ENCODE data around the gene OR51B4.

The OR51B4 gene

GRCh38 chr11:5291207-5291838 lies 10.4 kb downstream of the OR51B4 start:
- H3K9ac ChIP-seq (ENCODE audit: low read depth, low read length), result no peak overlapping the region
- no peaks in the 10 kb centered on the region for H3K9me3 ChIP-seq (replicated peaks; ENCODE audit: low read length)
- no peak overlapping the region for H3K4me3 ChIP-seq (ENCODE audit: low read length)
- no peaks in the 10 kb centered on the region for H3K36me3 ChIP-seq (ENCODE audit: insufficient read depth, low read length)
- H3K4me2 ChIP-seq (ENCODE audit: low read length), result no peak overlapping the region
- H3K4me1 ChIP-seq (ENCODE audit: control insufficient read depth, insufficient read depth, low read length), result peaks cover 11% of the 10 kb centered on the region
- H3K27me3 ChIP-seq (ENCODE audit: control insufficient read depth, insufficient read depth, low read length), result no peaks in the 10 kb centered on the region

DNA sequence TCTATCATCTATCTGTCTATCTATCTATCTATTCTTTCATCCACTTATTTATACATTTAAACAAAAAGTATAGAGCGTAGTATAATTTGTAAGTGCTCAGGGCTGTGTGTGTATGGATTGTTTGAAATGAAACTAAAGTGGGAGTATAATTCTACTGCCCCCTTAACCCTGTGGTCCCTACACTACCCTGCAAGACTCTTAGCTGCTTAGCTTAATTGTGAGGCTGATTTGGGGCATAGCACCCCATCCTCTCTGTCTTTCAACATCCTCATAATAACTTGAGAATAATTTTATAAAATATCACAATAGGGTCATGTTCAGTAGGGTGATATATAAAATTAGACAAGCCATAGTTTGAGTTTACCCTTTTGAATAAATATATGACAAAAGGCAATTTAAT lies 11.6 kb downstream of the OR51B4 start:
- Histone ChIP-seq H3K4me3 (ENCODE audit: low read length) (no peak overlapping the region), H3K36me3 (ENCODE audit: insufficient read depth, low read length) (no peaks in the 10 kb centered on the region), H3K9me3 (replicated peaks; ENCODE audit: low read length) (no peaks in the 10 kb centered on the region), H3K9ac (ENCODE audit: low read depth, low read length) (no peak overlapping the region), H3K4me2 (ENCODE audit: low read length) (no peak overlapping the region), H3K27me3 (ENCODE audit: control insufficient read depth, insufficient read depth, low read length) (no peaks in the 10 kb centered on the region), H3K4me1 (ENCODE audit: control insufficient read depth, insufficient read depth, low read length) (peaks cover 11% of the 10 kb centered on the region)

- no peak overlapping the region for H3K4me3 ChIP-seq (ENCODE audit: low read length)
- H3K4me1 ChIP-seq (ENCODE audit: control insufficient read depth, insufficient read depth, low read length), result peaks cover 11% of the 10 kb centered on the region
- no peaks in the 10 kb centered on the region for H3K27me3 ChIP-seq (ENCODE audit: control insufficient read depth, insufficient read depth, low read length)
- no peaks in the 10 kb centered on the region for H3K9me3 ChIP-seq (replicated peaks; ENCODE audit: low read length)
- H3K9ac ChIP-seq (ENCODE audit: low read depth, low read length), result no peak overlapping the region
- no peak overlapping the region for H3K4me2 ChIP-seq (ENCODE audit: low read length)
- no peaks in the 10 kb centered on the region for H3K36me3 ChIP-seq (ENCODE audit: insufficient read depth, low read length)
Measured at GRCh38 chr11:5289696-5290095, 12.1 kb downstream of the OR51B4 start.

DNA sequence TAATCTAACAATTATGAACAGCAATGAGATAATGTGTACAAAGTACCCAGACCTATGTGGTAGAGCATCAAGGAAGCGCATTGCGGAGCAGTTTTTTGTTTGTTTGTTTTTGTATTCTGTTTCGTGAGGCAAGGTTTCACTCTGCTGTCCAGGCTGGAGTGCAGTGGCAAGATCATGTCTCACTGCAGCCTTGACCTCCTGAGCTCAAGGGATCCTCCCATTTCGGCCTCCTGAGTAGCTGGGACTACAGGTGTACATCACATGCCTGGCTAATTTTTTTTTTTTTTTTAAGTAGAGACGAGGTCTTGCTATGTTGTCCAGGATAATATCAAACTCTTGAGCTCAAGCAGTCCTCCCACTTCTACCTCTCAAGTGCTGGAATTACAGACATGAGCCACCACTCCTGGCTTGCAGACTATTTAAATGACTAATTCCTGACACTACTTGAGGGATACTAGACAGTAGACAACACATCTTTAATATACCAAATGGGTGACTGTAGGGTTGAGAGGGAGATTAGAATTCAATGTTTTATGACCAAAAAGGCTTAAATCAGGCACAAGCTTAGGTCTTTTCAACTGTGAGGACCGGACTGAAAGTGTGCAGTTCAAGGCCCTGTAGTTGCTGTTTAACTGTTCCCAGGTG lies 12.7 kb downstream of the OR51B4 start:
- Histone ChIP-seq H3K4me2 (ENCODE audit: low read length) (no peak overlapping the region), H3K9me3 (replicated peaks; ENCODE audit: low read length) (no peaks in the 10 kb centered on the region), H3K4me1 (ENCODE audit: control insufficient read depth, insufficient read depth, low read length) (peaks cover 11% of the 10 kb centered on the region), H3K36me3 (ENCODE audit: insufficient read depth, low read length) (no peaks in the 10 kb centered on the region), H3K9ac (ENCODE audit: low read depth, low read length) (no peak overlapping the region), H3K27me3 (ENCODE audit: control insufficient read depth, insufficient read depth, low read length) (no peaks in the 10 kb centered on the region), H3K4me3 (ENCODE audit: low read length) (no peak overlapping the region)

GRCh38 chr11:5288108-5288905 lies 13.4 kb downstream of the OR51B4 start:
- no peaks in the 10 kb centered on the region for H3K27me3 ChIP-seq (ENCODE audit: control insufficient read depth, insufficient read depth, low read length)

GRCh38 chr11:5286901-5287300 lies 14.8 kb downstream of the OR51B4 start:
- peaks cover 11% of the 10 kb centered on the region for H3K4me1 ChIP-seq (ENCODE audit: control insufficient read depth, insufficient read depth, low read length)
- no peak overlapping the region for H3K4me2 ChIP-seq (ENCODE audit: low read length)
- no peaks in the 10 kb centered on the region for H3K27me3 ChIP-seq (ENCODE audit: control insufficient read depth, insufficient read depth, low read length)
- no peak overlapping the region for H3K4me3 ChIP-seq (ENCODE audit: low read length)
- H3K9ac ChIP-seq (ENCODE audit: low read depth, low read length), result no peak overlapping the region
- no peaks in the 10 kb centered on the region for H3K36me3 ChIP-seq (ENCODE audit: insufficient read depth, low read length)
- no peaks in the 10 kb centered on the region for H3K9me3 ChIP-seq (replicated peaks; ENCODE audit: low read length)

More at GRCh38 chr11:5288108-5288905, 13.4 kb downstream of the OR51B4 start:
- H3K36me3 ChIP-seq (ENCODE audit: insufficient read depth, low read length), result no peaks in the 10 kb centered on the region
- no peak overlapping the region for H3K4me2 ChIP-seq (ENCODE audit: low read length)
- no peaks in the 10 kb centered on the region for H3K9me3 ChIP-seq (replicated peaks; ENCODE audit: low read length)
- no peak overlapping the region for H3K4me3 ChIP-seq (ENCODE audit: low read length)
- peaks cover 11% of the 10 kb centered on the region for H3K4me1 ChIP-seq (ENCODE audit: control insufficient read depth, insufficient read depth, low read length)
- no peak overlapping the region for H3K9ac ChIP-seq (ENCODE audit: low read depth, low read length)

- H3K4me3 ChIP-seq (ENCODE audit: low read length), result no peak overlapping the region
- H3K4me1 ChIP-seq (ENCODE audit: control insufficient read depth, insufficient read depth, low read length), result peaks cover 13% of the 10 kb centered on the region
- H3K4me2 ChIP-seq (ENCODE audit: low read length), result no peak overlapping the region
- no peaks in the 10 kb centered on the region for H3K9me3 ChIP-seq (replicated peaks; ENCODE audit: low read length)
- no peaks in the 10 kb centered on the region for H3K27me3 ChIP-seq (ENCODE audit: control insufficient read depth, insufficient read depth, low read length)
- no peak overlapping the region for H3K9ac ChIP-seq (ENCODE audit: low read depth, low read length)
- no peaks in the 10 kb centered on the region for H3K36me3 ChIP-seq (ENCODE audit: insufficient read depth, low read length)
Measured at GRCh38 chr11:5286351-5286750, 15.4 kb downstream of the OR51B4 start.

- no peaks in the 10 kb centered on the region for H3K9me3 ChIP-seq (replicated peaks; ENCODE audit: low read length)
- H3K36me3 ChIP-seq (ENCODE audit: insufficient read depth, low read length), result no peaks in the 10 kb centered on the region
- H3K4me2 ChIP-seq (ENCODE audit: low read length), result no peak overlapping the region
- no peak overlapping the region for H3K9ac ChIP-seq (ENCODE audit: low read depth, low read length)
- peaks cover 18% of the 10 kb centered on the region for H3K4me1 ChIP-seq (ENCODE audit: control insufficient read depth, insufficient read depth, low read length)
- H3K27me3 ChIP-seq (ENCODE audit: control insufficient read depth, insufficient read depth, low read length), result no peaks in the 10 kb centered on the region
- H3K4me3 ChIP-seq (ENCODE audit: low read length), result no peak overlapping the region
Measured at GRCh38 chr11:5285703-5286340, 15.9 kb downstream of the OR51B4 start.

- Histone ChIP-seq H3K9ac (ENCODE audit: low read depth, low read length) (no peak overlapping the region), H3K4me1 (ENCODE audit: control insufficient read depth, insufficient read depth, low read length) (peaks cover 23% of the 10 kb centered on the region), H3K36me3 (ENCODE audit: insufficient read depth, low read length) (no peaks in the 10 kb centered on the region), H3K4me3 (ENCODE audit: low read length) (no peak overlapping the region), H3K9me3 (replicated peaks; ENCODE audit: low read length) (no peaks in the 10 kb centered on the region), H3K4me2 (ENCODE audit: low read length) (no peak overlapping the region), H3K27me3 (ENCODE audit: control insufficient read depth, insufficient read depth, low read length) (no peaks in the 10 kb centered on the region)
Measured at GRCh38 chr11:5284637-5285036, 17.1 kb downstream of the OR51B4 start.

DNA sequence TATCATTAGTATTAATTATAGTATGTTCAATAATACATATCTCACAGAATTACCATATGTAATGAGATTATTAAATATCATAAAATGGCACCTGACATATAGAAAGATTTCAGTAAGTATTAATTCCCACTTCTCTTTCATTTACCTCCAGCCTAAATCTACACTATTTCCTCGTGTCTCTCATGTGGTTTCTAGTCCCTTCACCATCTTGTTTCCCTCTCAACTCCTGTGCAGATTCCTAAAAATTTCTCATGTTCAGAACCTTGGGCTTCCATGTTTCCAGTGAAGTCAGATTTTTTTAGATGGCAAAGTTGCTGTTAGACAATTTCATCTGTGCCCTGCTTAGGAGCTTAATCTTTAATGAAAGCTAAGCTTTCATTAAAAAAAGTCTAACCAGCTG lies 17.9 kb downstream of the OR51B4 start:
- H3K4me3 ChIP-seq (ENCODE audit: low read length), result no peak overlapping the region
- H3K9ac ChIP-seq (ENCODE audit: low read depth, low read length), result no peak overlapping the region
- no peak overlapping the region for H3K4me2 ChIP-seq (ENCODE audit: low read length)
- H3K4me1 ChIP-seq (ENCODE audit: control insufficient read depth, insufficient read depth, low read length), result peaks cover 19% of the 10 kb centered on the region
- no peaks in the 10 kb centered on the region for H3K9me3 ChIP-seq (replicated peaks; ENCODE audit: low read length)
- H3K27me3 ChIP-seq (ENCODE audit: control insufficient read depth, insufficient read depth, low read length), result no peaks in the 10 kb centered on the region
- H3K36me3 ChIP-seq (ENCODE audit: insufficient read depth, low read length), result no peaks in the 10 kb centered on the region

DNA sequence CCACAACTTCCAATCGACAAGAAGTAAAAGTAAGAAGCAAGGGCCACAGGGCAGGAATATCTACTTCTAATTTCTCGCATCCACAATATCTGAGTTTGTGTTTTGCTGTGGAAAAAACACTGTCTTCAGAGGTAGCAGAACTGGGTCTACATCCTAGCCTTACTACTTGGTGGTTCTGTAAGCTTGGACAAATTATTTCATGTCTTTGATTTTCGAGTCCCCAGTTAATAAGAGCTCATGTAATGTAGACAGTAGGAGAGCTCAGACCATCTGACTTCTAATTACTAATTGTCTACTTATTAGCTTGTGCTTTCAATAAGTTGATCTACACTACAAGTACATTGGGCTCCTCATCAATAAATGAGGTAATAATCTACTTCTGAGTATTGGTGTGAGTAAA lies 18.7 kb downstream of the OR51B4 start:
- Histone ChIP-seq H3K9ac (ENCODE audit: low read depth, low read length) (no peak overlapping the region), H3K27me3 (ENCODE audit: control insufficient read depth, insufficient read depth, low read length) (no peaks in the 10 kb centered on the region), H3K36me3 (ENCODE audit: insufficient read depth, low read length) (no peaks in the 10 kb centered on the region), H3K9me3 (replicated peaks; ENCODE audit: low read length) (no peaks in the 10 kb centered on the region), H3K4me3 (ENCODE audit: low read length) (no peak overlapping the region), H3K4me2 (ENCODE audit: low read length) (no peak overlapping the region), H3K4me1 (ENCODE audit: control insufficient read depth, insufficient read depth, low read length) (peaks cover 17% of the 10 kb centered on the region)
